C4-2B (cell line): ENCODE measurements around the gene SURF1.

ENCODE experiments used
- CTCF ChIP-seq: fragments of 450-650 bp; conservative IDR thresholded peaks from 2 replicates; pipeline ENCODE4 v1.5.1; 2017; ENCODE audit warnings: mild to moderate bottlenecking
- ZFX ChIP-seq: fragments of 450-650 bp; IDR thresholded peaks from 2 replicates; pipeline ENCODE4 v1.6.1; 2017

DNA sequence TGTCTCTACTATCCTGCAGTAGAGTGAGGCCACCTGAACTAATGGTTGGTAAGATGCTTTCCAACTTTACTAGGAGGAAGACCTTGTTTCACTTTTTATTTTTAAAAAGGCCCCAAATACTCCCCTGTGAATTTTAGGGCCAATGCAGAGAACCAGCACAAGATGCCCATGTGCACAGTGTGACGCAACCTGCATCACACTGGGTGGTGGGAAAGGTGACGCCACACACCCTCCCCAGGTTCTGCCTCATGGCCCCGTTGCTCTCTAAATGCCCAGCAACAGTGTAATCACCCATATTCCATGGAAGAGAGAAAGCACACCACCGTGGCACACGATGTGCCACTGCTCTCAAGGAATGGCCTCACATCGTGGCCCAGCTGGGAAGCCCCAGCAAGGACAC lies 13.1 kb upstream of the SURF1 start:
- TF ChIP-seq CTCF (no peak), ZFX (no peak)
